ENCODE measurements around the gene FBLN2.
"Not testable (repeated sequence)": the region's sequence is repeated elsewhere in the genome, so short reads cannot be mapped to it uniquely, and the experiment has no call there.

The FBLN2 gene

DNA sequence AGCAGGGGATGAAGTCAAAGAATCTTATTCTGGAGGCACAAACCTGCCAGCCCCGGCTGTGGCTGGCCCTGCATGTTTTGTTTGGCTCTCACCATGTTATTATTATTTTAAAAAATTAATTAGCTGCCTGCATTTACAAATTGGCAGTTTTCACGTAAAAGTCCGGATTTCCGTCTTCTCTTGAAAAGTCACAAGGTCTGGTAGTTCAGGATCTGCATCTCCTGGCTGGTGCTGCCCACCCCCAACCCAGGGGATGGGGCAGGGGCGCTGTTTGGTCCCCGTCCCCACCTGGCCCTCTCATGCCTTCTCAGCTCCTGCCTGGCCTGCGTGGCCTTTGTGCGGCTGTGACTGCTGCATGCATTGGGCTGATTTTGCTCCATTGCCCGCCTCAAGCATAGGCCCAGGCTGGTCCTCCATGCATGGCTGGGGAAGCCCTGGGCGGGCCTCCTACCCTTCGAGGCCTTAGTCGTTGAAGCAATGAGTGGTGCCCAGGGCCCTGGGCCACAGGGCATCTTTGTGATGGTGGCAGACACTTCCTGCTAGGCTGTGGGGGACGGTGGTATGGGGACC, 2.0 kb downstream of the FBLN2 start:
- no peak for DNase-seq

DNA sequence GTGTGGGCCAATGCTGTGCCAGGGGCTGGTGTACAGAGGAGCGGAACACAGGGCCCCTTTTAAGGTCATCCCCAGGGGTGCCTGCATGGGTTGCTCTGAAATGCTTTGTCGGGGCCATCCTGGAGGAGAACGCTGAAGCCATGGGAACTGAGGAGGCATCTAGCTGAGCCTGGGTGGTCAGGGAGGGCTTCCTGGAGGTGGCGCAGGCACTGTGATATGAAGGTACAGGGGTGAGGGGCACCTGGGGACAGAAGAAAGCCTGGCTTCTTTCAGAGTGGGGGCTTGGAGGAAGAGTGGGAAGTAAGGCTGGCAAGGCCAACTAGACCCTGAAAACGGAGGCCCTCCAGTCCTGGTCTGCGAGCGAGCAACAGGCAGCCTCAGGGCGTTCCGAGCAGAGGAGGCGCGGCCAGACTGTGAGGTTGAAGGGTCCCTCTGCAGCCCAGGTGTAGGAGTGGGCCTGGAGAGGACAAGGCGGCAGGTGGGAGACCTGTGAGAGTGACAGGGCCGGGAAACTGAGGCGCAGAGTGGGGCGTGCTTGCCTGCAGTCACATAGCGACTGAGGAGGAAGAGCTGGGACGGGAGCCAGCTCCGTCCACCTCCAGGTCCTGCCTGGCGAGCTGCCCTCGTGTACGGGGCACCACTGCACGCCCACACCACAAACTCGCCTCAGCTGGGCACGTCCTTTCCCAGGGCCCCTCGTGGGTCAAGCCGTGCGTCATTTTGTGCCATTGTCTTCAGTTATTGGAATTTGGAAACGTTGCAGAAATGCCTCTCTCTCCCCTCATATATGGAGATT, 4.1 kb downstream of the FBLN2 start:
- DNase-seq: no peak

DNA sequence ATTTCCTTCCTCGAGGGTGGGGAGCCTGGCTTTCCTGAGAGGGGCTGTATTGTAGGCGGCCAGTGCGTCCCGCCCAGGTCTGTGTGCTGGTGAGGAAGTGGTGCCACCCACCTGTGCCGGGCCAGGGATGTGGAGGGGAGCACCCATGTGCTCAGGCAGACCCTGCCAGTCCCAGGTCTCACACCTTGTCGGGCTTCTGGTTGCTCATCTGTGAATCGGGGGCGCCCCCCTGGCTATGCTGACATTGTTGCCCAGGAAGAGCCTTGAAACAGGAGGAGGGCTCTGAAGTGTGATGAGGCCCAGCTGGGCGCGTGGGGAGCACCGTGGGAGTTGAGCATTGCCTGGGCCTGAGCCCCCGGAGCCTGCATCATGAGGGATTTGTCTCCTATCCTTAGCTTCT, 4.8 kb downstream of the FBLN2 start:
- DNase-seq: no peak

DNA sequence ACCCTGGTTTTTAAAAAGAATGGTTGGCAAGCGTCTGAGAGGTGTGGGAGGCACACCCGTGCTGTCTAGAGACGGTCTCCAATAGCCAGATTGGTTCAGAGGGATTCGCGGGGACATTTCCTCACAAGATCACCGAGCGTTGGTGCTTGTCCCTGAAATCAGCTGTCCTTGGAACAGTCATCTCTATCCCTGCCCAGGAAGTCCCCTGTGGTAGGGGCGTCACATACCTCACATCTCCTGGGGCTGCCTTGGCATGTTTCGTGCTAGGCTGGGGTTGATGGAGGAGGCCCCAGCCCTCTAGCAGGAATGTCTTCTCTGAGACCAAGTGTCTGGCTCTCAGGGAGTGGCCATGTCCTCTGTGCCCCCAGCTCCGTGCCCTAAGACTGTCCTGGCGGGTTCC, 6.8 kb downstream of the FBLN2 start:
- no peak for DNase-seq

DNA sequence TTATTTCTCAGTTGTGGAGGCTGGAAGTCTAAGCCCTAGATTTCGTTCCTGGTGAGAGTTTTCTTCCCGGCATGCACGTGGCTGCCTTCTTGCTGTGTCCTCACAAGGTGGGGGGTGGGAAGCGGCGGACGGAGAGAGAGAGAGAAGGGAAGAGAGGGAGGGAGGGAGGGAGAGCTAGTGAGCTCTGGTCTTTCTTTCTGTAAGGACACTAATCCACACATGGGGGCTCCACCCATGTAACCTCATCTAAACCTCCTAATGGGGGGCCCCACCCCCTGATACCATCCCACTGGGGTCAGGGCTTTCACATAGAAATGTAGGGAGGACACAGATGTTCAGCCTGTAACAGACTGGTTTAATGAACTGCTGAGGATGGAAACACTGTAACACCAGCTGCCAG, 7.3 kb downstream of the FBLN2 start:
- DNase-seq: no peak

DNA sequence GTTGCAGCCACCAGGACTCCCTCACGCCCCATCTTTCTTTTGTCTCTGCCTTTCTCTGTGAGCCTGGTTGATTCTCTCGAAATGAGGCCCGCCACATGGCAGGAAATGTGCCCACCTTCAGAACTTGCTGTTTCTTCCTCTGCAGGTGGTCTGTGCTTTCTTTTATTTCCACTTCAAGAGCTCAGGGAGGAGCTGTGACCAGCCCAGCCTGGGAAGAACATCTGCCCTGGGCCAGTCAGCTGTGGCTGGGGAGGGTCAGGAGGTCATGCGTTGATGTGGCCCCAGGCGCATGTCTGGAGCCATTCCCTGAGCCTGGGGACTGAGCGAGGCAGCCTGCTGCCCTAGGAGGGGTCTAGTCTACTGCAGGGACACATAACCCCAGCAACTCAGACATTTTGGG, 8.0 kb downstream of the FBLN2 start:
- no peak for DNase-seq

DNA sequence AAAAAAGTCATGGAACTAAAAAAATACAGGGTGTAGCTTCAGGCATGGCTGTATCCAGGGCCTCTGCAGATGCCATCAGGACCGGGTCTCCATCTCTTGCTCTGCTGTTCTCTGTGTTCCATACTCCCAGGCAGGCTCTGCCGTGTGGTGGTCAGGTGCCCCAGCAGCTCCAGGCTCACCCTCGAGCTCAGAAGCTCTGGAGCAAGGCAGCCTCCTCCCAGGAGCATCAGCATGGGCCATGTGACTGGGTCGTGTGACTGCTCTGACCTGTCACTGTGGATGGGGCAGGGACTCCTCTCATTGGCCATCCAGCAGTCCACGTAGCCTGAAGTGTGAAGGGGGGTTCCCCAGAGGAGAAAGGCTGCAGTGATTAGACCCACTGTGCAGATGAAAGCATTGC, 8.5 kb downstream of the FBLN2 start:
- DNase-seq: no peak

DNA sequence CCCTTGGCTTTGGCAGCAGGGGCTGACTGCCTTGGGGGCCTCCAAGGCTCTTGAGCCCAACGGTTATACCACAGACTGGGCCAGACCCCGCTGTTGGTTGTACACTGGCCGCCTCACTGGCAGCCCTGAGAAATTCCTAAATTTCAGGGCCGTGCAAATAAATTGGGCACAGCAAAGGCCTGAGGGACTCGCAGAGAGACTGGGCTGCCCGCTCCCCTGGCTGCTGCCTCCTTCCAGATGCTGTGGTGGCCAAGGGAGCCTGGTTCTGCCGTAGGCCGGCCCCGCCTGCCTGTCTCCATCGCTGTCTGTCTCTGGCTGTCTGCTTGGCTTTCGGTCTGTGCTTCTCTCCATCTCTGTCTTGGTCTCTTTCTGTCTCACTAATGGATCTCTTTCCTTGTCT, 9.0 kb downstream of the FBLN2 start:
- DNase-seq: no peak

DNA sequence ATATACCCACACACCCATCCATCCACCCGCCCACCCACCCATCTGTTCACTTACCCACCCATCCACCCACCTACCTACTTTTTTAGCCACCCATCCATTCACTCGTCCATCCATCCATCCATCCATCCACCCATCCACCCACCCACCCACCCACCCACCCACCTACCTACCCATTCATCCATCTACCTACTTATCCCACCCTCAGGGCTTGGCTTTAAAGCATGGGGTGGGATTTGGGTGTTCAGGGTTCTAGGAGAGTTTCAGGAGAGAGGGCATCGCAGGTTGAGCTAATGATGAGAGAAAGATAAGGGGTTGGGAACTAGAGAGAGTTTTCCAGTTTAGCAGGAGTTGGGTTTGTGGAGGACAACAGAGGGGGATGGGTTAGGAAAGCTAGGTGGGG, 9.7 kb downstream of the FBLN2 start:
- DNase-seq: no peak

DNA sequence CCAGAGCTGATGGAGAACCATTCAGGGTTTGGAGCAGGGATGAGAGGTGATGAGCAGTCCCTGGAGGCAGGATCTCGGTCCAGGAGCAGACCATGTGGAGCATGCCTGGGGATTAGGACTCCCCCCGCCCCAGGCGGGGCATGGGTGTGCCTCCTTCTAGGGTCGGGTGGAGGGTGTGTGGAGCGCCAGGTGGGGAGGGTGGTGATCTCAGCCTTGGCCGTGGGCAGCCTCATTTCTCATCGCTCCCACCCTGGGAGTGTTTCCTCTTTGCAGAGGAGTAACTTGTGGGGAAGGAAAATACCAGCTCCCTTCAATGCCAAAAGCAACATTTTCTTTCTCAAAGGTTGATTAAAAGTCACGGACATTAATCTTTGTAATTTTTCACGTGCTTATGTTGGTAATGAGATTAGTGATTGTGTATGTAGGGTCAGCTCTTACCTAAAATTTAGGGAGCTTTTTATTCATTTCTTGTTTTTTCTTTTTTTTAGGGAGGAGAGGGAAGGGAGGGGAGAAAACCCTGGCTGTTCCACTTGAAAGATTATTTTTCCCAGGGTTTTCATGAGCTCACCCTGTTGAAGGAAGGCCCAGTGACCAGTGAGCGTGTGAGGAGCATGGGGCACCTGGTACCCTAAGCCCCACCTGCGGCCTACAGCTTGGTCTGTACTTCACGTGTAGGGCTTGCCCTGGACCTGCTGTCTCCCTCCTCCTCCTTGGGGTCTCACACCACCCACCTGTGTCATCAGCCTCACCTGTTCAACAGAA, 11.0 kb downstream of the FBLN2 start:
- DNase-seq: no peak

DNA sequence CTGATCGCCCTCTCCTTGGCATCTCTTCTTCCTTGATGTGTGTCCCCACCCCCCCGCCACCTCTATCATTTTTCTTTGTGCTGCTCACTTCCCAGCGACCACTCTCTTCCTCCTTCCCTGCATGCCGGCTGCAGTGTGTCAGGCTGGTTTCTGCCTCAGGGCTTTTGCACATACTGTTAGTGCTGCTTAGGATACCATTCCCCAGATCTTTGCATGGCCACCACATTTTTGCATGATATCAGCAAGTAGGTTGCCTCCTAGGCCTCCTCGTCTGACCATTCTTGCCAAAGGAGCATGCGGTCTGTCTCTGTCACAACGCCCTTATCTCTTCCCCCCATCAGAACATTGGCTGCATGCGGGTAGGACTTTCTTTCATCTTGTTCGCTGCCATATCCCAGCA, 12.5 kb downstream of the FBLN2 start:
- no peak for DNase-seq

DNA sequence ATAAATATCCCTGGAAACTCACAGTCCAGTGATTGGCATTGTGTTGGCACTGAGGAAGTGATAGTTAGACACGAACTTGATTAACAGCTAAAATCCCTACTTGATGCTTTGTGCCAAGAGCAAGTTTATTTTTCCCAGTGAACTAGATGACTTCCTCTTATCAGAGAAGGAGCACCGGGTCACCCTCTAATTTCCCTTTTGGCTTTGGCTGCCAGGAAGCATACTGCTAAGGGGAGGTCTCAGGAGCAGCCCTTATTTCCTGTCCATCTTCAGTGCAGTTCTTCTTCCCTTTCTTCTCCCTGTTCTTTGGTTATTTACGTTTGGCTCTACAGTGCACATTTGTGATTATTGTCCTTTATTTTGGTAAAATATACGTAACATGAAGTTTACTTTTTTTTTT, 13.0 kb downstream of the FBLN2 start:
- DNase-seq: no peak

DNA sequence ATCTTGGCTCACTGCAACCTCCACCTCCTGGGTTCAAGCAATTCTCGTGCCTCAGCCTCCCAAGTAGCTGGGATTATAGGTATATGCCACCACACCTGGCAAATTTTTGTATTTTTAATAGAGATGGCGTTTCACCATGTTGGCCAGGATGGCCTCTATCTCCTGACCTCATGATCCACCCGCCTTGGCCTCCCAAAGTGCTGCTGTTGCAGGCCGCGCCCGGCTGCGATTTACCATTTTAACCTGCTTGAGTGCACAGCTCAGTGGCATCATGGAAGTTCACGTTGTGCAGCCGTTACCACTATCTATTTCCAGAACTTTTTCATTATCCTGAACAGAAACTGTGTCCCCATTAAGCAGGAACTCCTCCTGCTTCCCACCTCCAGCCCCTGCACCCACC, 13.5 kb downstream of the FBLN2 start:
- DNase-seq: not testable (repeated sequence)

DNA sequence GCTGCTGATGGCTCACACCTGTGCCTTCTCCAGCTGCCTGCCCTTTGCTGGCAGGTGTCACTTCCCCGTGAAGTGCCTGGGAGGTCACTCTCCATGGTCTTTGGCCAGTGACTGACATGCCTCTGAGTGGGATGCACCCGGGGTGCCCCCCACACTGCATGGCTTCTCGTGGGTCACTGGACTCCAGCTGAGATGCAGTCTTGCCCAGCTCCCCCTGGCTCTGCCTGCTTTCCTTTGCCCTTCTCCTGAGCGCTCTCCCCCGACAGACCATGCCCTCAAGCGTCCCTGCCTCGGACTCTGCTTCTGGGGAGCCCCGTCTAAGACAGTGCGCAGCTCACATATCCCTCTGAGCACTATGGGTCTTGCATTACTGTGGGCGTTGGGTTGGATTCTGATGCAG, 14.4 kb downstream of the FBLN2 start:
- no peak for DNase-seq

DNA sequence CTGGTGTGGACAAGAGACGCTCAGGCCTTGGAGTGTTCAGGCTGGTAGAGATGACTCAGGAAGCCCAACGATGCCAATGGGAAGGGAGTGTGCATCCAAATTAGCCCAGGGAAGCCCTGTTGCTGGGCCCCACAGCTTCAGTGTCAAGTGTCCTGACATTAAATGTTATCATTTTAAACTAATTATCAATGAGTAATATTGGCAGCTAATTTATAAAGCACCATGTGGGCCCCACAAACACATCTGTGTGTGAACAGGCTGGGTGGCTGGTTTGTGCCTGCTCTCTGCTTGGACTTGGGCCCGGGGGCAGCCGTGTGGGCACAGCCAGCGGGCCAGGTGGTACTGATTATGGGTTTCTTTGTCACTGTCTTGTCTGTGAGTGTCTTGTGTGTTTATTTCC, 15.0 kb downstream of the FBLN2 start:
- DNase-seq: no peak

DNA sequence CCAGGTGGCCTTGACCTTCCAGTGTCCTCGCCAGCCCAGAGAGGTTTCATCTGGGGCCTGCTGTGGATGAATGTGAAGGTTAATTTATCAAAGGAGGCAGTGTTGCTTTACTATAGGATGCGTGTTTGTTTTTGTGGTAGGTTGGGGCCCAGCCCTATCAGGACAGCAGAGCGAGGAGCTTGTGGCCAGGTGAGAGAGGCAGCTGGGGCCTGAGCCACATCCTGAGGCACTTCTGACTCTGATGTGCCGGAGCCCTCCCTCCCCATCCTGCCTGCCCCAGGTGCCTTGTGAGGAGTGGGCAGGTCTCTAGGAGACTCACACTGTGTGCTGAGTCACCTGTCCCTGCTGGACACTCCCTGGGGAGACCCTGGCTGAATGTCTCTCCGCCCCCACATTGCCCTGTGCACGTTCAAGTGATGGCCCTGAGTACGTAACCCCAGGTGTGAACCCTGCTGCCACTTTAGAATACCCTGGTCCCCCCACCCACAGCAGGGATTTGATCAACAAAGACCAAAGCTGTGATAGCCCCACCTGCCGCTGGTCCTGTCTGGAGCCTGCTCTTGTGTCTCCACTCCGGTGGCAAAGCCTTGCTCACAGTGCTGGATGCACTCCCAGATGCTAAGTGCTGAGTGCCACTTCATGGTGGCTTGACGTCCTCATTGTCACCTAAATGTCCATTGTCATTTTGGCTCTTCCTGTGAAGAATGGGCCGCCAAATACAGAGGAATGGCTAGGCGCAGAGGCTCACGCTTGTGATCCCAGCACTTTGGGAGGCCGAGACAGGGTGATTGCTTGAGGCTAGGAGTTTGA, 16.0 kb downstream of the FBLN2 start:
- no peak for DNase-seq

DNA sequence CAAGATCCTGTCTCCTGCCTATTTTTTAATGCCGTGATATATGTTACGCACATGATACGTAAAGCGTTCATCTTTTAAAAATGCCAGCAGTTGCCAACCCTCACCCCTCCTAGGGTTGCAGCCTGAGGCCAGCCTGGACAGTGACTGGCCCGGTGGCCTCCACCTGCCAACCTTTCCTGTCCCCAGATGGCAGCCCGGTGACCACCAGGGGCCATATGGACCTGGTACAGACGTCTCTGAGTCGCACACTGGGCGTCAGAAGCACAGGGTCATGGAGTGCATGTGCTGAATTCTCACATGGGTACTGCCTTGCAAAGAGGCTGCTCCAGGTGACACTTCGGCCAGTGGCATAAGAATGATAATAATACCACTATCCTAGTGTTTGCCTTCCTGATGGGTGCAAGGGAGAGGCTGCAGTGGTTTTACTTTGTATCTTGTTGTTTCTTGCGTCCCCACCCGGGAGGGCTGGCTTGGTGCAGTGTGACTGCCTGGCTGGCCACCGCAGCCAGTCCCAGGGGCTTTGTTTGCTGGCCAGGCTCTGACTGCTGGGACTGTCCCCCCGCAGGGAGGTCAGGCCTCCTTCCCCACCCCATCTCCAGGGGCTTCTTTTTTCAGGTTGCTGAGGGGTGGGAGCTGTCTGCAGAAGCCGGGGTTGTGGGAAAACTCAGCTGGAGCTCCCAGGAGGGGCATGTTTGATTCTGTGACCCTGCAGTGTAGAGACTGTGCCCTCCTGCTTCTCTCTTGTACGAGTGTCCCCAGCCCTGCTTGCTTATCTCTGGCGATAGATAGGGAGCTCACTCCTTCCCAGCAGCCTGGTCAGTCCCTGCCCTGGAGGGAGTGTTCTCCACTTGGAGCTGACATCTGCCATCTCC, 16.9 kb downstream of the FBLN2 start:
- DNase-seq: no peak

DNA sequence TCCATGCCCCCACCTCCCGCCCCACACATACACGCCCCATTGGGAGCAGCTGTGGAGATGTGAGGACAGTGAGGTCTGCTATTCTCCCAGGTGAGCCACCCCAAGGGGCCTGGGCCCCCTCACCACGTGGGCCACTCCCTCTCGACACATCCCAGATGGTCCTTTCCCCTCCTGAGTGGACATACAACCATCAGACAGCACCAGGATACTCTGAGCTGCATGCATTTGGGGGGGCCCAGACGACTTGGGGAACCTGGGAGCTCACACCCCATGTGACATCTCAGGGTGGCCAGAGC, 17.5 kb downstream of the FBLN2 start:
- no peak for DNase-seq

DNA sequence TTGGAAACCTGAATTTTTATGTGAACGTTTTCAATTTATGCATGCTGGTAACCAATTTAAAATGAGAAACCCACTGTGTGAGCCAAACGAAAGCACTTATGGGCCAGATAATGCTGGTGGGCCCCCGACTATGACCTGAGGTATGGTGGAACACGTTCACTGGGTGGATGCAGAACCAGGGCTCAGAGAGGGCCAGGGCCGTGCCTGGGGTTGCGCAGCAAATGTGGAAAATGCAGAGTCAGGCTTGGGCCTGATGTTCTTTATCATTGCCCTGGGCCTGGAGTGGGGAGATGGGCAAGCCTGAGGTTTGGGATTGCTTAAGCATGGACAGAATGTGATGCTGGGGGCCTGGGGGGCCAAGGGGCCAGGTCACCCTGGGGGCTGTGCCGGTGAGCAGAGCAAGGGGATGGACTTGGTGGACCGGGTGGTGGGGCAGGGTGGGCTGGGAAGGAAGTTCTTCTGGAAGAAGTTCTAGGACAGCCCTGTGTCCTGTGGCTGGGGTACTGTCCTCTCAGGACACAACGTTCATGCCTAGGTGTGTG, 17.9 kb downstream of the FBLN2 start:
- no peak for DNase-seq

DNA sequence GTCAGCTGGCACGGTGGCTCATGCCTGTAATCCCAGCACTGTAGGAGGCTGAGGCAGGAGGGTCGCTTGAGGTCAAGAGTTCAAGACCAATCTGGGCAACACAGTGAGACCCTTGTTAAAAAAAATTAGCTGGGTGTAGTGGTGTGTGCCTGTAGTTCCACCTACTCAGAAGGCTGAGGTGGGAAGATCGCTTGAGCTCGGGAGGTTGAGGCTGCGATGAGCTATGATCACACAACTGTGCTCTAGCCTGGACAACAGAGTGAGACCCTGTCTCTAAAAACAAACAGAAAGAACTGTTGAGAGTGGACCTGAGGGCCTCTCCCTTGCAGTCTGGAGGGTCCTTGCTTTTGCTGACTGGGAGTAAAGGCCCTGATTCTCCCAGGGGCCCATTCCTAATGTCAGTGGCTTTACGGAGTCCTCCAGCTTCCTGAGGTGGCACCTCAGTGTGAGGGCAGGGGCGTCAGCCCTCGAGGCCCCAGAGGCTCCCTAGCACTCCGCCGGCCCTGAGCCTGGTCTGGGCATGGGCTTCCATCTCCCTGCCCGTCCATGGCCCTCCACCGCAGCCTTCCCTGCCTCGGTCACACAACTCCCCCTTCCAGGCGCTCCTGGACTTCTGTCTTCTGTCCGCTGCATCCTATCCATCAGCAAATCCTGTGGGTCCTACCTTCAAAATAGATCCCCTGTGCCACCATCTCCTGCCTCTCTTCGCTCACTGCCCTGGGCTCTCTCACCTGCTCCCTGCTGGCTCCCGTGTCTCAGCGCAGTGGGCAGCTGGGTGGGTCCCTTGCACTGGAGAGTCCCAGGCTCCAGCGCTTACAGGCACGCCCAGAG, 19.0 kb downstream of the FBLN2 start:
- DNase-seq: no peak

DNA sequence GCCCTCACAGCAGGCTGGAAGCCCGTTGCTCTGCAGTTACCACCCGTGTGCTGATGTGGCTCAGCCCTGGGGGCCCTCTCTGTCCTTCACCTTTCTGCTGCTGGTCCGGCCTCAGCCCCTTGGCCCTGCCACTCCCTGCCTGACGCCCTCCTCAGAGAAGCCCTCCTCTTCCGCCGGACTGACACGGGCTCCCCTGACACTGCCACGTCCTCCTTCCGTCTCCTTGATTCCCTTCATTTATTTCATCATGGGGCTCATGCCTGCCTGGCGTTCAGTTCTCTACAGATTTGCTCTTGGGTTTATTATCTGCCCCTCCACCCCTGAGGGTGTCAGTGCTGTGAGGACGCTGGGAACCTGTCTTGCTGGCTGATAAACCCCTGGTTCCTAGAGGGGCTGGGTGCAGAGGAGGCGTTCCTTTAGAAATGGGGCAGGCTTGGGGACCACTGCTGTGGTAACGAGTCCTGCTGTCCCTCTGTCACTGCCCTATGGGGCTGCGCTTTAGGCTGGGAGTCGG, 19.6 kb downstream of the FBLN2 start:
- DNase-seq: no peak
